MM.1S (cell line): ENCODE measurements around the gene TRDMT1.

Experiments
- EZH2 ChIP-seq: fragments of 300-600 bp; sonication (generic); optimal IDR thresholded peaks from 2 replicates; pipeline ENCODE3; 2017; ENCODE audit warnings: low read depth, mild to moderate bottlenecking, antibody characterized with exemption, low read length, mixed read lengths
- TF ChIP-seq, protein P1 (sequence below): fragments of 300-600 bp; sonication (generic); IDR thresholded peaks from 2 replicates; pipeline ENCODE4 v1.5.1; 2016; ENCODE audit warnings: antibody characterized with exemption, low read length, mixed read lengths

GRCh38 chr10:17113889-17114540 is 87.5 kb downstream of the TRDMT1 start:
- TF ChIP-seq, protein P1, sequence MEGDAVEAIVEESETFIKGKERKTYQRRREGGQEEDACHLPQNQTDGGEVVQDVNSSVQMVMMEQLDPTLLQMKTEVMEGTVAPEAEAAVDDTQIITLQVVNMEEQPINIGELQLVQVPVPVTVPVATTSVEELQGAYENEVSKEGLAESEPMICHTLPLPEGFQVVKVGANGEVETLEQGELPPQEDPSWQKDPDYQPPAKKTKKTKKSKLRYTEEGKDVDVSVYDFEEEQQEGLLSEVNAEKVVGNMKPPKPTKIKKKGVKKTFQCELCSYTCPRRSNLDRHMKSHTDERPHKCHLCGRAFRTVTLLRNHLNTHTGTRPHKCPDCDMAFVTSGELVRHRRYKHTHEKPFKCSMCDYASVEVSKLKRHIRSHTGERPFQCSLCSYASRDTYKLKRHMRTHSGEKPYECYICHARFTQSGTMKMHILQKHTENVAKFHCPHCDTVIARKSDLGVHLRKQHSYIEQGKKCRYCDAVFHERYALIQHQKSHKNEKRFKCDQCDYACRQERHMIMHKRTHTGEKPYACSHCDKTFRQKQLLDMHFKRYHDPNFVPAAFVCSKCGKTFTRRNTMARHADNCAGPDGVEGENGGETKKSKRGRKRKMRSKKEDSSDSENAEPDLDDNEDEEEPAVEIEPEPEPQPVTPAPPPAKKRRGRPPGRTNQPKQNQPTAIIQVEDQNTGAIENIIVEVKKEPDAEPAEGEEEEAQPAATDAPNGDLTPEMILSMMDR = no peak
- TF ChIP-seq EZH2 = no peak
